Endothelial cell of umbilical vein (primary cell): ENCODE data around the gene ADRA2C.

ENCODE experiments used
- EZH2 ChIP-seq: IDR thresholded peaks from 2 replicates; pipeline ENCODE4 v1.6.1; 2012; ENCODE audit warnings: borderline replicate concordance, low read depth, mild to moderate bottlenecking, moderate library complexity, low read length, inconsistent platforms; ENCODE audit not compliant: severe bottlenecking
- POLR2A ChIP-seq: IDR thresholded peaks from 2 replicates; pipeline ENCODE4 v1.6.1; 2012; ENCODE audit warnings: low read depth, mild to moderate bottlenecking, control low read depth, low read length
- TF ChIP-seq, protein P1 (sequence below), 2 donors: IDR thresholded peaks; 1 replicate in 1 of 2; 2 replicates in 1 of 2; pipeline ENCODE4 v1.5.1; 2011; ENCODE audit warnings: low read length in 2 of 2, mild to moderate bottlenecking in 2 of 2, moderate library complexity in 2 of 2, control low read depth in 1 of 2, inconsistent platforms in 1 of 2, low read depth in 1 of 2; ENCODE audit not compliant: insufficient read depth in 1 of 2; ENCODE audit errors: extremely low read depth in 1 of 2

DNA sequence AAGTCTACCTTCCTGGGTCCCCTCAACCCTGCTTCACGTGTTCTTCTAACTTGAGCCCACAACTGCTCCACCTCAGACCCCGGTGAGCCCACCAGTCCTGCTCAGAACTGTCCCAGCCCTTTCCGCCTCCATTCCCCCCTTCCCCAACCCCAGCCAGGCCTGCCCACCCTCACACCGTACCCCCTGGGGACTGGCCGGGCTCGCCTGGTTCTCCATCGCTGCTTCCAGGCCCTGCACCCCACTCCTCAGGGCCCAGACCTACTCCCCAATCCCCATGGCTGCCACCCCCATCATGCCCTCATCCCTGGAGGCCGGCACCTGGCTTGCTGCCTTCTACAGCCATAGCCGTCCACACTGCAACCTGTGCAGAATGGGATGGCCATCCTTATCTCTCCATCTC lies 23.4 kb downstream of the ADRA2C start:
- TF ChIP-seq, protein P1, sequence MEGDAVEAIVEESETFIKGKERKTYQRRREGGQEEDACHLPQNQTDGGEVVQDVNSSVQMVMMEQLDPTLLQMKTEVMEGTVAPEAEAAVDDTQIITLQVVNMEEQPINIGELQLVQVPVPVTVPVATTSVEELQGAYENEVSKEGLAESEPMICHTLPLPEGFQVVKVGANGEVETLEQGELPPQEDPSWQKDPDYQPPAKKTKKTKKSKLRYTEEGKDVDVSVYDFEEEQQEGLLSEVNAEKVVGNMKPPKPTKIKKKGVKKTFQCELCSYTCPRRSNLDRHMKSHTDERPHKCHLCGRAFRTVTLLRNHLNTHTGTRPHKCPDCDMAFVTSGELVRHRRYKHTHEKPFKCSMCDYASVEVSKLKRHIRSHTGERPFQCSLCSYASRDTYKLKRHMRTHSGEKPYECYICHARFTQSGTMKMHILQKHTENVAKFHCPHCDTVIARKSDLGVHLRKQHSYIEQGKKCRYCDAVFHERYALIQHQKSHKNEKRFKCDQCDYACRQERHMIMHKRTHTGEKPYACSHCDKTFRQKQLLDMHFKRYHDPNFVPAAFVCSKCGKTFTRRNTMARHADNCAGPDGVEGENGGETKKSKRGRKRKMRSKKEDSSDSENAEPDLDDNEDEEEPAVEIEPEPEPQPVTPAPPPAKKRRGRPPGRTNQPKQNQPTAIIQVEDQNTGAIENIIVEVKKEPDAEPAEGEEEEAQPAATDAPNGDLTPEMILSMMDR (IDR thresholded peaks at IDR 0.05; ENCODE audit: extremely low read depth in 1 of 2, insufficient read depth in 1 of 2, low read depth in 1 of 2, low read length in 2 of 2): no peak
- TF ChIP-seq POLR2A: no peak
- no peak for TF ChIP-seq EZH2
